ENCODE results near the gene YY1AP1.
"Not testable (repeated sequence)": the region's sequence is repeated elsewhere in the genome, so short reads cannot be mapped to it uniquely, and the experiment has no call there.

Gene YY1AP1

GRCh38 chr1:155688324-155689080, at the start of gene YY1AP1:
YY1AP1 (minus strand) TSS chr1:155688774; CDS start chr1:155680436, 8,338 bp downstream.
- Histone ChIP-seq H3K27ac (ENCODE audit: poor library complexity, severe bottlenecking) (peak within 1 kb of the TSS; percentile 67), H3K9me3 (ENCODE audit: severe bottlenecking) (peaks cover 2% of the 10 kb centered on the region), H3K27me3 (ENCODE audit: insufficient read depth, poor library complexity, severe bottlenecking) (no peaks in the 10 kb centered on the region), H3K36me3 (ENCODE audit: low read depth) (peaks cover 44% of the 10 kb centered on the region), H3K4me1 (ENCODE audit: insufficient read depth, poor library complexity, severe bottlenecking) (peaks cover 26% of the 10 kb centered on the region), H3K4me3 (ENCODE audit: severe bottlenecking) (peak within 1 kb of the TSS; percentile 79)
- ATAC-seq (ENCODE audit: low read depth), result peak; percentile 84
- DNase-seq (ENCODE audit: low spot score), result peak; percentile 86
- TF ChIP-seq CTCF (IDR thresholded peaks at IDR 0.05; ENCODE audit: poor library complexity, severe bottlenecking), result no peak

GRCh38 chr1:155729031-155729898, 40.7 kb upstream of the YY1AP1 start:
- no peak overlapping the region for H3K4me3 ChIP-seq (ENCODE audit: severe bottlenecking)
- no peak overlapping the region for H3K27ac ChIP-seq (ENCODE audit: poor library complexity, severe bottlenecking)
- DNase-seq (ENCODE audit: low spot score), result no peak
- TF ChIP-seq CTCF (IDR thresholded peaks at IDR 0.05; ENCODE audit: poor library complexity, severe bottlenecking), result peak; percentile 63
- peak; percentile 62; the same call in 2 of the 3 replicates for ATAC-seq (ENCODE audit: low read depth)
- H3K36me3 ChIP-seq (ENCODE audit: low read depth), result peaks cover 68% of the 10 kb centered on the region
- H3K27me3 ChIP-seq (ENCODE audit: insufficient read depth, poor library complexity, severe bottlenecking), result no peaks in the 10 kb centered on the region
- no peaks in the 10 kb centered on the region for H3K4me1 ChIP-seq (ENCODE audit: insufficient read depth, poor library complexity, severe bottlenecking)
- H3K9me3 ChIP-seq (ENCODE audit: severe bottlenecking), result no peaks in the 10 kb centered on the region

GRCh38 chr1:155725142-155725541, 36.6 kb upstream of the YY1AP1 start:
- H3K9me3 ChIP-seq (ENCODE audit: severe bottlenecking), result no peaks in the 10 kb centered on the region
- H3K36me3 ChIP-seq (ENCODE audit: low read depth), result peaks cover 53% of the 10 kb centered on the region
- no peak for TF ChIP-seq CTCF (IDR thresholded peaks at IDR 0.05; ENCODE audit: poor library complexity, severe bottlenecking)
- no peak overlapping the region for H3K27ac ChIP-seq (ENCODE audit: poor library complexity, severe bottlenecking)
- H3K4me3 ChIP-seq (ENCODE audit: severe bottlenecking), result no peak overlapping the region
- DNase-seq (ENCODE audit: low spot score) (no peak), ATAC-seq (ENCODE audit: low read depth) (no peak)
- H3K4me1 ChIP-seq (ENCODE audit: insufficient read depth, poor library complexity, severe bottlenecking), result no peaks in the 10 kb centered on the region
- no peaks in the 10 kb centered on the region for H3K27me3 ChIP-seq (ENCODE audit: insufficient read depth, poor library complexity, severe bottlenecking)

GRCh38 chr1:155719703-155720102, 31.1 kb upstream of the YY1AP1 start:
- H3K9me3 ChIP-seq (ENCODE audit: severe bottlenecking), result no peaks in the 10 kb centered on the region
- DNase-seq (ENCODE audit: low spot score), result no peak
- no peaks in the 10 kb centered on the region for H3K4me1 ChIP-seq (ENCODE audit: insufficient read depth, poor library complexity, severe bottlenecking)
- no peaks in the 10 kb centered on the region for H3K27me3 ChIP-seq (ENCODE audit: insufficient read depth, poor library complexity, severe bottlenecking)
- H3K36me3 ChIP-seq (ENCODE audit: low read depth), result peaks cover 50% of the 10 kb centered on the region
- H3K4me3 ChIP-seq (ENCODE audit: severe bottlenecking), result no peak overlapping the region
- no peak overlapping the region for H3K27ac ChIP-seq (ENCODE audit: poor library complexity, severe bottlenecking)
- TF ChIP-seq CTCF (IDR thresholded peaks at IDR 0.05; ENCODE audit: poor library complexity, severe bottlenecking), result no peak
- no peak for ATAC-seq (ENCODE audit: low read depth)

- not testable (repeated sequence) for H3K27ac ChIP-seq (ENCODE audit: poor library complexity, severe bottlenecking); H3K9me3 ChIP-seq (ENCODE audit: severe bottlenecking); DNase-seq (ENCODE audit: low spot score); H3K4me3 ChIP-seq (ENCODE audit: severe bottlenecking); ATAC-seq (ENCODE audit: low read depth); H3K4me1 ChIP-seq (ENCODE audit: insufficient read depth, poor library complexity, severe bottlenecking); H3K27me3 ChIP-seq (ENCODE audit: insufficient read depth, poor library complexity, severe bottlenecking)
- H3K36me3 ChIP-seq (ENCODE audit: low read depth), result peaks cover 50% of the 10 kb centered on the region
Measured at GRCh38 chr1:155718524-155719115, 30.0 kb upstream of the YY1AP1 start.

Data from RWPE2 (cell line).